A673 (cell line): ENCODE results near the gene HMX1. TPM values are rescaled to one million over a fixed set of nuclear protein-coding genes. Genes with fewer than 3 reads are reported as not detected.
A peak's percentile ranks its signal among the peaks of the same experiment; 100 is the strongest.

Source experiments
- BruUV-seq: library from RNA; stranded (reverse); fragments of 400-500 nt; replicated peaks from 2 replicates; lab custom pipeline; 2021; lab: Mats Ljungman, UMichigan
- CTCF ChIA-PET: fragments of 300-600 bp; sonication (Branson Sonifier 250); formaldehyde crosslinking; loops from one replicate; lab custom pipeline; 2022; ENCODE audit warnings: antibody characterized with exemption; lab: Charles Lee
- POLR2A ChIA-PET: fragments of 300-600 bp; sonication (Branson Sonifier 250); formaldehyde crosslinking; loops from one replicate; lab custom pipeline; 2022; ENCODE audit warnings: antibody characterized with exemption; ENCODE audit not compliant: low non-redundant PET; lab: Charles Lee
- DNase-seq: peaks from one replicate; pipeline ENCODE4 v3.0.0-alpha.2; 2015; ENCODE audit warnings: low spot score
- H3K27ac ChIP-seq: fragments of 200-600 bp; sonication (generic); 2 replicates; pipeline ENCODE4 v1.5.1; 2016; ENCODE audit warnings: mixed run types, low read depth, mild to moderate bottlenecking, mixed read lengths, antibody characterized with exemption, low read length; ENCODE audit not compliant: poor library complexity, severe bottlenecking
- H3K27me3 ChIP-seq: fragments of 200-600 bp; sonication (generic); replicated peaks from 2 replicates; pipeline ENCODE4 v1.6.1; 2017; ENCODE audit warnings: mixed run types, low read depth, mild to moderate bottlenecking, mixed read lengths, antibody characterized with exemption, low read length; ENCODE audit not compliant: insufficient read depth, poor library complexity
- H3K36me3 ChIP-seq: fragments of 200-600 bp; sonication (generic); 2 replicates; pipeline ENCODE4 v1.6.1; 2016; ENCODE audit warnings: mixed run types, mild to moderate bottlenecking, mixed read lengths, antibody characterized with exemption, low read length; ENCODE audit not compliant: insufficient read depth, poor library complexity, severe bottlenecking
- H3K4me1 ChIP-seq: fragments of 200-600 bp; sonication (generic); 2 replicates; pipeline ENCODE4 v1.6.1; 2017; ENCODE audit warnings: mixed run types, mild to moderate bottlenecking, mixed read lengths, antibody characterized with exemption, low read length; ENCODE audit not compliant: insufficient read depth, poor library complexity, severe bottlenecking
- H3K4me3 ChIP-seq: fragments of 200-600 bp; sonication (generic); 2 replicates; pipeline ENCODE4 v1.5.1; 2016; ENCODE audit warnings: low read depth, mixed run types, mild to moderate bottlenecking, mixed read lengths, low read length; ENCODE audit not compliant: poor library complexity, severe bottlenecking
- H3K9me3 ChIP-seq: fragments of 200-600 bp; sonication (generic); 2 replicates; pipeline ENCODE4 v1.6.1; 2016; ENCODE audit warnings: mixed run types, low read depth, mild to moderate bottlenecking, mixed read lengths, antibody characterized with exemption, low read length; ENCODE audit not compliant: poor library complexity, severe bottlenecking
- EZH2 ChIP-seq: fragments of 200-600 bp; sonication (generic); IDR thresholded peaks from 2 replicates; pipeline ENCODE4 v1.6.1; 2017; ENCODE audit warnings: borderline replicate concordance, low read depth, mild to moderate bottlenecking, mixed read lengths, antibody characterized with exemption, low read length; ENCODE audit not compliant: poor library complexity, severe bottlenecking
- intact Hi-C: fragments of 100-400 bp; cut with micrococcal nuclease; formaldehyde crosslinking; loops from one replicate; pipeline ENCODE4 v1.10.0; 2022; ENCODE audit not compliant: unreplicated experiment
- total RNA-seq: library from RNA; stranded (reverse); gene quantifications from 2 replicates; pipeline ENCODE4 v1.2.3, GENCODE V29; 2021
- TF ChIP-seq, protein P1 (sequence below): fragments of 300-800, 200-600 bp; sonication (generic); conservative IDR thresholded peaks from 2 replicates; pipeline ENCODE4 v1.5.1; 2017; ENCODE audit warnings: low read depth, mild to moderate bottlenecking, antibody characterized with exemption, low read length, moderate library complexity, mixed read lengths

The HMX1 gene
- total RNA-seq, 1 experiment from 2014 or later, result 0.26 TPM

DNA sequence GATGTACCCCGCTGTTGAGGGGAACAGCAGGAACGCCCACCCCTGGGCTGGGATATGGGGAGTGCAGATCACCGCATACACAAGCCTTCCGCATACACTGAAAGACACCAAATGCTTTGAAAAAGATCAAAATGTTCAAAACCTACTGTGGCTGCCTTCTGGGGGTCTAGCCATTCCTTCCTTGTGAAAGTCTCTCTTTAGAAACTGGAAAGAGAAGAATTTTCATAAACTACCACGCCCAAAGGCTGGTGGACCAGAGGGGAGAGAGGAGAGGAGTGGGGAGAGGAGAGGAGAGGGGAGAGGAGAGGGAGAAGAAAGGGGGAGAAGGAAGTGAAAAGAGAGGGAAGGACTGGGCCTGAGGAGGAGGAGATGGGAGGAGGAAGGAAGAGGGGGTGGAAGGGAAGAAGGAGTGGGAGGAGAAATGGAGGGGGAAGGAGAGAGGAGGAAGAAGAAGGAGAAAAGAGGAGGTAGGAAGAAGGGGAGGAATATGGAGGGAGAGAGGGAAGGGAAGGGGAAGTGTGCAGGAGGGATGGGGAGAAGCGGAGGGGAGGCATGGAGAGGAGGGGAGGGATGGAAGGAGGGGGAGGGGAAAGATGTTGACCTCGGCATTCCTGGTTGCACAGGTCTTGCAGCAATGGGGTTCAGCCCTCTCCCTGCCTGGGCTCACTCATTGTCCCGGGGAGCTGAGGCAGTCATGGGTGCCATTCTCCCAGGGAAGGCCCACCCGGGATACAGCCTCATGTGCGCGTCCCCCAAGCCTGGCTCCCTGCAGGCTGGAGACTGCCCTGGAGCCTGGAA lies 5.5 kb upstream of the HMX1 start:
- Histone ChIP-seq H3K27me3 (peaks cover 83% of the 10 kb centered on the region), H3K4me1 (no peaks in the 10 kb centered on the region), H3K36me3 (no peaks in the 10 kb centered on the region), H3K9me3 (no peaks in the 10 kb centered on the region), H3K4me3 (no peak overlapping the region), H3K27ac (no peak overlapping the region)
- ChIA-PET POLR2A (no interaction called here), CTCF (no interaction called here)
- intact Hi-C loops, result no loop called here
- no peak for DNase-seq
- TF ChIP-seq EZH2, result peak; percentile 10
- TF ChIP-seq, protein P1, sequence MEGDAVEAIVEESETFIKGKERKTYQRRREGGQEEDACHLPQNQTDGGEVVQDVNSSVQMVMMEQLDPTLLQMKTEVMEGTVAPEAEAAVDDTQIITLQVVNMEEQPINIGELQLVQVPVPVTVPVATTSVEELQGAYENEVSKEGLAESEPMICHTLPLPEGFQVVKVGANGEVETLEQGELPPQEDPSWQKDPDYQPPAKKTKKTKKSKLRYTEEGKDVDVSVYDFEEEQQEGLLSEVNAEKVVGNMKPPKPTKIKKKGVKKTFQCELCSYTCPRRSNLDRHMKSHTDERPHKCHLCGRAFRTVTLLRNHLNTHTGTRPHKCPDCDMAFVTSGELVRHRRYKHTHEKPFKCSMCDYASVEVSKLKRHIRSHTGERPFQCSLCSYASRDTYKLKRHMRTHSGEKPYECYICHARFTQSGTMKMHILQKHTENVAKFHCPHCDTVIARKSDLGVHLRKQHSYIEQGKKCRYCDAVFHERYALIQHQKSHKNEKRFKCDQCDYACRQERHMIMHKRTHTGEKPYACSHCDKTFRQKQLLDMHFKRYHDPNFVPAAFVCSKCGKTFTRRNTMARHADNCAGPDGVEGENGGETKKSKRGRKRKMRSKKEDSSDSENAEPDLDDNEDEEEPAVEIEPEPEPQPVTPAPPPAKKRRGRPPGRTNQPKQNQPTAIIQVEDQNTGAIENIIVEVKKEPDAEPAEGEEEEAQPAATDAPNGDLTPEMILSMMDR, result no peak
- no TSS peak for BruUV-seq

DNA sequence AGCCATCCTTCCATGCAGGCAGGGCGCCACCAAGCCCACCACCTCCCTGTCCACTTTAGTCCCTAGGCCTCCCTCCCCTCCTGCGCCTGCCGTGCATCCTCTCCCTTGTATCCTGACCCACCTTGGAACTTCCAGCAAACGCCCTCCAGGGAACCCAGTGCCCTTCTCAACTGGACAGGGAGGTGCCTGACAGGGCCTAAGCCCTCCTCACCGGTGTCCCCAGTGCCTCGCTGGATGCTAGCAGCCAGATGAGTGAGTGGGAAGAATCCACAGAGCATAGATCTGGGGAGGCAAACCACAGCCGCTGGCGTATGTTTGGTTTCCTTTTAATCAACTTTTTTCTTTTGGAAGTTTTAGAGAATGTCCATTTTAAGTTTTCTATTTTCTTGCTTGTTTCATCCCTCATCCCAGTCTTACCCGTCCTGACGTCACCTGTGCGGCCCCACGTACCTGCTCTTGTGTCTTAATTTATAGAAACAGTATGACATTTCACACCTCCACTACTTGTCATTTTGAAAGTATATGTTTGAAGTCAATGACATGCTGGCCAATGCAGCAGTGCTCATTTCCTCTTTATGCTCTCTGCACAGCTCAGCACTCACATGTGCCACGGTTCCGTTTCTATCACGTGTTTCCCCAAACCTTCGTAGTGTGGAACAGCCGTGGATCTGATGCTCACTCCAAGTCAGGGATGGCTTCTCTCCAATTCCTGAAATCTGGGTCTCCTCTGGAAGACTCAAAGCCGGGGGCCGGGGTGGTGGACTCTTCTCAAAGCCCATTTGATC lies 3.4 kb upstream of the HMX1 start:
- H3K4me1 ChIP-seq, result no peaks in the 10 kb centered on the region
- no peak for DNase-seq
- intact Hi-C loops, result no loop called here
- no peak overlapping the region for H3K27ac ChIP-seq
- H3K9me3 ChIP-seq, result no peaks in the 10 kb centered on the region
- H3K36me3 ChIP-seq, result no peaks in the 10 kb centered on the region
- TF ChIP-seq EZH2, result peak; percentile 66
- TF ChIP-seq, protein P1, result no peak
- BruUV-seq, result no TSS peak
- H3K4me3 ChIP-seq, result no peak overlapping the region
- peaks cover 95% of the 10 kb centered on the region for H3K27me3 ChIP-seq
- ChIA-PET POLR2A (no interaction called here), CTCF (no interaction called here)

DNA sequence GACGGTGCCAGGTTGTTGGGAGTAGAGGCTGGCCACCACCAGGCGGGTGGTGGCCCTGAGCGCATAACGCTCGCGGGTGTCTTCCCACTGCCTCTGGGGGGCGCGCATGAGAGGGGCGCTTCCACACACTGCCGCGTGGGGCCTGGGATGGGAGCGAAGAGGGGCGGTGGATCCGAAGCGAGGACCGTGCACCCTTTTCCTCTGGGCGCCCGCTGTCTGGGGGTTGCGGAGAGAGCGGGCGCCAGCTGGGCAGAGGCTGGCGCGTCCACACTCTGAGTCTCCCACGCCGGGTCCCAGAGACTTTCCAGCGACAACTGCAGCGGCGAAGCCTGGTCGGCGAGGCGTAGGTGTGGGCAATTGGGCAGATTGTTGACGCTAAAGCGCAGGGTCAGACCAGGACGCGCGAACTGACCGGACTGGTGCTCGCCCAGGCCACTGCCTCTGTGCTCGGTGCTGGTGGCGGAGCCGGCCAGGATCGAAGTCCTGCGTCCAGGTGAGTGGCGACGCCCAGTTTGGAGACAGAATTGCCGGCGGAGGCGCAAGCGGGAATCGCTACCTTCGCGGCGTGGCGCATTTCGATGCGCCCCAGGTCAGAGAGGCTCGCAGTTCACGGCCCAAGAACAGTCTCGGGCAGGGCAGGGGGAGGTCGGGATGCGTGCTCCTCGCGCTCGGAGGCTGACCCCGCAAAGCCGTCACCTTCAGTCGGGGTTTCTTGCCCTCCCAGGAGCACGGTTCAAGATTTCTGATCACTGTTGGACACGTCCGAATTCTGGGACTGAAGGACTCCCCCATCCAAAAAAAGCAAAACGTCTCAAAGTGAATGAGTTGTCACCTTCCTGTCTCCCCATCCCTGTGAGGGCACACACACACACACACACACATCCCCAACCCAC lies 2.6 kb upstream of the HMX1 start:
- POLR2A ChIA-PET, result no interaction called here
- H3K4me1 ChIP-seq, result no peaks in the 10 kb centered on the region
- H3K9me3 ChIP-seq, result no peaks in the 10 kb centered on the region
- no TSS peak for BruUV-seq
- intact Hi-C loops, result no loop called here
- no peaks in the 10 kb centered on the region for H3K36me3 ChIP-seq
- CTCF ChIA-PET, result no interaction called here
- H3K27me3 ChIP-seq, result peaks cover 95% of the 10 kb centered on the region
- H3K27ac ChIP-seq, result no peak overlapping the region
- DNase-seq, result no peak
- no peak overlapping the region for H3K4me3 ChIP-seq
- TF ChIP-seq, protein P1, result 0 out of 2 replicates have a peak, but pooled peaks have one; percentile 19
- TF ChIP-seq EZH2, result peak; percentile 45
